NCI-H2081 (cell line): Measurements from ENCODE around the gene YPEL2.
A peak's percentile ranks its signal among the peaks of the same experiment; 100 is the strongest.

Experiments
- DNase-seq, 2 experiments: peaks; one replicate each; lab custom pipeline; 2025; lab: John Stamatoyannopoulos, UW

YPEL2 gene

GRCh38 chr17:59433586-59433985, 102.1 kb downstream of the YPEL2 start:
- no peak for DNase-seq

- no peak for DNase-seq
Measured at GRCh38 chr17:59434429-59434828, 103.0 kb downstream of the YPEL2 start.

GRCh38 chr17:59435238-59435637, 103.8 kb downstream of the YPEL2 start:
- no peak for DNase-seq

GRCh38 chr17:59436900-59437299, 105.4 kb downstream of the YPEL2 start:
- DNase-seq = no peak

GRCh38 chr17:59437791-59438281, 106.4 kb downstream of the YPEL2 start:
- DNase-seq = no peak

GRCh38 chr17:59439262-59439661, 107.8 kb downstream of the YPEL2 start:
- DNase-seq = no peak

- no peak for DNase-seq
Measured at GRCh38 chr17:59439741-59440211, 108.3 kb downstream of the YPEL2 start.

- peak; percentile 87 to 91 for DNase-seq
Measured at GRCh38 chr17:59440757-59441463, 109.5 kb downstream of the YPEL2 start.

GRCh38 chr17:59441464-59442096, 110.1 kb downstream of the YPEL2 start:
- no peak for DNase-seq

- no peak for DNase-seq
Measured at GRCh38 chr17:59443106-59443505, 111.7 kb downstream of the YPEL2 start.
